ENCODE measurements around the gene PEDS1.
A peak's percentile ranks its signal among the peaks of the same experiment; 100 is the strongest.

DNA sequence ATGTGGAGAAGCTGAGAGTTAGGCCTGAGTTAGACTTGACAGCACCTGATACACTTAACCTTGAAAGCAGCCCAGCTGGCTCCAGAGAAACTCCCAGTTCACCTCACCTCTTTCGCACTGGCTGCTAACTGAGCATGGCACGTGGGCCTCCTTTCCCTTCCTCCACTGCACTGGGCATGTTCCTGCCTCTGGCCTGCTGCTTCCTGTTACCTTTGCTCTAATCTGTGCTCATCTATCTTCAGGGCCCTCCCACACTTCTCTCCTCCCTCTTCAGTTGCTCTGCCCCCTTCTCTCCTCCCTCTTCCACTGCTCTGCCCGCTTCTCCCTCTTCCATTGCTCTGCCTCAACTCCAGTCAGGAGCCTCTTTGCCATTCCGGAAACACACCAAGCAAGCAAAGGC, 26.9 kb downstream of the PEDS1 start:
- TF ChIP-seq, protein P1, sequence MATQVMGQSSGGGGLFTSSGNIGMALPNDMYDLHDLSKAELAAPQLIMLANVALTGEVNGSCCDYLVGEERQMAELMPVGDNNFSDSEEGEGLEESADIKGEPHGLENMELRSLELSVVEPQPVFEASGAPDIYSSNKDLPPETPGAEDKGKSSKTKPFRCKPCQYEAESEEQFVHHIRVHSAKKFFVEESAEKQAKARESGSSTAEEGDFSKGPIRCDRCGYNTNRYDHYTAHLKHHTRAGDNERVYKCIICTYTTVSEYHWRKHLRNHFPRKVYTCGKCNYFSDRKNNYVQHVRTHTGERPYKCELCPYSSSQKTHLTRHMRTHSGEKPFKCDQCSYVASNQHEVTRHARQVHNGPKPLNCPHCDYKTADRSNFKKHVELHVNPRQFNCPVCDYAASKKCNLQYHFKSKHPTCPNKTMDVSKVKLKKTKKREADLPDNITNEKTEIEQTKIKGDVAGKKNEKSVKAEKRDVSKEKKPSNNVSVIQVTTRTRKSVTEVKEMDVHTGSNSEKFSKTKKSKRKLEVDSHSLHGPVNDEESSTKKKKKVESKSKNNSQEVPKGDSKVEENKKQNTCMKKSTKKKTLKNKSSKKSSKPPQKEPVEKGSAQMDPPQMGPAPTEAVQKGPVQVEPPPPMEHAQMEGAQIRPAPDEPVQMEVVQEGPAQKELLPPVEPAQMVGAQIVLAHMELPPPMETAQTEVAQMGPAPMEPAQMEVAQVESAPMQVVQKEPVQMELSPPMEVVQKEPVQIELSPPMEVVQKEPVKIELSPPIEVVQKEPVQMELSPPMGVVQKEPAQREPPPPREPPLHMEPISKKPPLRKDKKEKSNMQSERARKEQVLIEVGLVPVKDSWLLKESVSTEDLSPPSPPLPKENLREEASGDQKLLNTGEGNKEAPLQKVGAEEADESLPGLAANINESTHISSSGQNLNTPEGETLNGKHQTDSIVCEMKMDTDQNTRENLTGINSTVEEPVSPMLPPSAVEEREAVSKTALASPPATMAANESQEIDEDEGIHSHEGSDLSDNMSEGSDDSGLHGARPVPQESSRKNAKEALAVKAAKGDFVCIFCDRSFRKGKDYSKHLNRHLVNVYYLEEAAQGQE (IDR thresholded peaks at IDR 0.05; ENCODE audit: insufficient read depth in 1 of 2, low read depth in 2 of 2, low read length in 2 of 2), result no peak
- TF ChIP-seq POLR2AphosphoS5 (IDR thresholded peaks at IDR 0.05; ENCODE audit: low read depth, low read length) (peak; percentile 68; the same call in 1 of the 2 replicates), FOXP2 (optimal IDR thresholded peaks at IDR 0.05; ENCODE audit: borderline replicate concordance, extremely low read depth, extremely low read length, insufficient read depth) (no peak), TAF1 (IDR thresholded peaks at IDR 0.05; ENCODE audit: borderline replicate concordance, insufficient read depth, low read length) (no peak), SIN3A (IDR thresholded peaks at IDR 0.05; ENCODE audit: borderline replicate concordance, insufficient read depth, low read length) (no peak)

Measured in PFSK-1 (cell line).